ENCODE measurements around the gene CHSY1. TPM values are rescaled to one million over a fixed set of nuclear protein-coding genes. Genes with fewer than 3 reads are reported as not detected.

CHSY1 gene
- polyA plus RNA-seq, 3 donors: 2.7 to 19.0 (median 3.0) TPM

DNA sequence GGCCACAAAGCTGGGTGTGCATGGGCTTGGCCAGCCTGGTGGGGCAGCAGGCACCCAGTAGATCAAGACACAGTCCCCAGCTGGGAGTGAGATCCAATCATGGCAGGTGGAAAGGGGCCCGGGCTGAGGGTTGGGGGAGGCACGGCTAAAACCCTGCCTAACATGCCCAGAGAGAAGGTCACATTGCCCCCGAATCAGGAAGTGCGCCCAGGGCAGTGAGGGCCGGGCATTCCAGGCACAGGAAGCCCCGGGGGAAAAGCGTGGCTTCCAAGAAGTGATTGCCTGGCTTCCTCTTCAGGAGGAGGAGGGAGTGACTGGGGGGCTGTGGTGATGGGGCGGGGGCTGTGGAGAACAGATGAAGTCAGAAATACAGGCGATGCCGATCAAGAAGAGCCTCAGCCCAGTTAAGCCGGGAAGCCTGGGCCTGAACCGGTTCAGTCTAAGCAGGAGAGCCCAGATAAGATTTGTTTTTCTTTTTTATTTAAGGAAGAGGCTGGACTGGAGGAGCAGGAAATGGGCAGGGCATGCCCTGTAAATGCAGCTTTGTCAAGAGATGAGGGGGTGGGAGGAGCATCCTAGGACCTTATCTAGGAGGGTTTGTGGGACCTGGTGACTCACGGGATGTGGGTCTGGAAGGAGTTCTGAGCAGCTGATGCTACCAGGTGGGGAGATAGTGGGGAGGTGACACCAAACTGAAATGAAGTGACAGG is 83.9 kb downstream of the CHSY1 start:
- Histone ChIP-seq H3K27ac (ENCODE audit: low read depth in 1 of 2, low read length in 2 of 2) (peak overlapping the region; percentile 80 to 81), H3K4me3 (replicated peaks in 1 of 3; ENCODE audit: low read depth in 2 of 3, low read length in 3 of 3) (peak overlapping the region; percentile 2 to 65 (median 3)), H4K20me1 (ENCODE audit: insufficient read depth, low read length) (no peaks in the 10 kb centered on the region), H3K9ac (ENCODE audit: insufficient read depth, low read length, poor library complexity, severe bottlenecking) (peak overlapping the region; percentile 68), H3K36me3 (replicated peaks in 1 of 2; ENCODE audit: control insufficient read depth in 1 of 2, insufficient read depth in 2 of 2, low read length in 2 of 2) (no peaks in the 10 kb centered on the region), H3K4me1 (ENCODE audit: control insufficient read depth in 1 of 2, insufficient read depth in 2 of 2, low read length in 2 of 2) (peaks cover 26 to 42% of the 10 kb centered on the region in 2 donors), H3K27me3 (ENCODE audit: control insufficient read depth in 2 of 2, insufficient read depth in 2 of 2, low read length in 2 of 2) (no peaks in the 10 kb centered on the region), H3K9me3 (replicated peaks in 1 of 2; ENCODE audit: control insufficient read depth in 1 of 2, insufficient read depth in 1 of 2, low read length in 2 of 2) (peaks cover 10 to 22% of the 10 kb centered on the region in 2 donors), H2AFZ (ENCODE audit: insufficient read depth, low read depth, low read length, poor library complexity, severe bottlenecking) (peak overlapping the region; percentile 75), H3K79me2 (ENCODE audit: insufficient read depth, low read length) (peaks cover 3% of the 10 kb centered on the region), H3K4me2 (replicated peaks; ENCODE audit: extremely low read depth, low read length, poor library complexity, severe bottlenecking) (peak overlapping the region; percentile 66)
- peaks cover 0 to 2% (median 0%) of the 10 kb centered on the region in 3 donors for H3K27me3 Mint-ChIP-seq (ENCODE audit: low read depth in 3 of 3)
- peak; percentile 37 to 79 (median 53) for DNase-seq
- TF ChIP-seq, protein P1, sequence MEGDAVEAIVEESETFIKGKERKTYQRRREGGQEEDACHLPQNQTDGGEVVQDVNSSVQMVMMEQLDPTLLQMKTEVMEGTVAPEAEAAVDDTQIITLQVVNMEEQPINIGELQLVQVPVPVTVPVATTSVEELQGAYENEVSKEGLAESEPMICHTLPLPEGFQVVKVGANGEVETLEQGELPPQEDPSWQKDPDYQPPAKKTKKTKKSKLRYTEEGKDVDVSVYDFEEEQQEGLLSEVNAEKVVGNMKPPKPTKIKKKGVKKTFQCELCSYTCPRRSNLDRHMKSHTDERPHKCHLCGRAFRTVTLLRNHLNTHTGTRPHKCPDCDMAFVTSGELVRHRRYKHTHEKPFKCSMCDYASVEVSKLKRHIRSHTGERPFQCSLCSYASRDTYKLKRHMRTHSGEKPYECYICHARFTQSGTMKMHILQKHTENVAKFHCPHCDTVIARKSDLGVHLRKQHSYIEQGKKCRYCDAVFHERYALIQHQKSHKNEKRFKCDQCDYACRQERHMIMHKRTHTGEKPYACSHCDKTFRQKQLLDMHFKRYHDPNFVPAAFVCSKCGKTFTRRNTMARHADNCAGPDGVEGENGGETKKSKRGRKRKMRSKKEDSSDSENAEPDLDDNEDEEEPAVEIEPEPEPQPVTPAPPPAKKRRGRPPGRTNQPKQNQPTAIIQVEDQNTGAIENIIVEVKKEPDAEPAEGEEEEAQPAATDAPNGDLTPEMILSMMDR (IDR thresholded peaks at IDR 0.05): no peak
- H3K27ac Mint-ChIP-seq: peak overlapping the region; percentile 88 to 97 (median 96)
- H3K36me3 Mint-ChIP-seq: peaks cover 4 to 5% of the 10 kb centered on the region in 2 donors
- intact Hi-C loops (cut with micrococcal nuclease): no loop called here
- 0% methylated on average over 10 of the region's 13 CpGs for WGBS (ENCODE audit: insufficient coverage)
- H3K4me1 Mint-ChIP-seq: peaks cover 50% of the 10 kb centered on the region
- peaks cover 11 to 33% (median 30%) of the 10 kb centered on the region in 7 donors for H3K9me3 Mint-ChIP-seq
- peak overlapping the region; percentile 71 to 89 for H3K4me3 Mint-ChIP-seq

DNA sequence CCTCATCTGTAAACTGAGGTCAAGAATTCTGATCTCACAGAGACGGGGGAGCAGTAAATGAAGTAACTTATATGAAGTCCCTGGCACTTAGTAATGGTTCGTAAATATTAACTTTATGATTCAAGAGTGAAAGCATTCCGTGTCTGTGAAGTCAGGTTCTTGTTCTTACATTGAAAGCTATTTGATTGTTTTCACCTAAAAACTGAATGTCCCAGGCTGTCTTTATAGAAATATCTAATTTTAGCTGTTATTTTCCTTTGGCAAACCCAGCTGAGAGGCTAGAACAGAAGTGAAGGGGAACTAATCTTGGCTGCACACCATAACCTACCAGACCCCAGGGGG is 84.5 kb downstream of the CHSY1 start:
- peaks cover 0 to 2% (median 0%) of the 10 kb centered on the region in 3 donors for H3K27me3 Mint-ChIP-seq (ENCODE audit: low read depth in 3 of 3)
- intact Hi-C loops (cut with micrococcal nuclease): no loop called here
- peaks cover 26 to 42% of the 10 kb centered on the region in 2 donors for H3K4me1 ChIP-seq (ENCODE audit: control insufficient read depth in 1 of 2, insufficient read depth in 2 of 2, low read length in 2 of 2)
- DNase-seq: no peak
- H4K20me1 ChIP-seq (ENCODE audit: insufficient read depth, low read length): no peaks in the 10 kb centered on the region
- H3K36me3 Mint-ChIP-seq: peaks cover 4 to 5% of the 10 kb centered on the region in 2 donors
- H3K4me3 ChIP-seq (replicated peaks in 1 of 3; ENCODE audit: low read depth in 2 of 3, low read length in 3 of 3): peak overlapping the region in 2 of 3 experiments; percentile 3 to 65
- TF ChIP-seq, protein P1 (IDR thresholded peaks at IDR 0.05): no peak
- WGBS (ENCODE audit: insufficient coverage): no CpG with 5 or more reads among the region's 3 CpGs
- H3K27ac Mint-ChIP-seq: peak overlapping the region; percentile 88 to 97 (median 96)
- H3K36me3 ChIP-seq (replicated peaks in 1 of 2; ENCODE audit: control insufficient read depth in 1 of 2, insufficient read depth in 2 of 2, low read length in 2 of 2): no peaks in the 10 kb centered on the region
- H3K4me3 Mint-ChIP-seq: peak overlapping the region; percentile 71 to 89
- peak overlapping the region; percentile 75 for H2AFZ ChIP-seq (ENCODE audit: insufficient read depth, low read depth, low read length, poor library complexity, severe bottlenecking)
- peaks cover 10 to 22% of the 10 kb centered on the region in 2 donors for H3K9me3 ChIP-seq (replicated peaks in 1 of 2; ENCODE audit: control insufficient read depth in 1 of 2, insufficient read depth in 1 of 2, low read length in 2 of 2)
- H3K4me1 Mint-ChIP-seq: peaks cover 49% of the 10 kb centered on the region
- peak overlapping the region; percentile 80 to 81 for H3K27ac ChIP-seq (ENCODE audit: low read depth in 1 of 2, low read length in 2 of 2)
- no peaks in the 10 kb centered on the region for H3K27me3 ChIP-seq (ENCODE audit: control insufficient read depth in 2 of 2, insufficient read depth in 2 of 2, low read length in 2 of 2)
- H3K79me2 ChIP-seq (ENCODE audit: insufficient read depth, low read length): no peaks in the 10 kb centered on the region
- peak overlapping the region; percentile 68 for H3K9ac ChIP-seq (ENCODE audit: insufficient read depth, low read length, poor library complexity, severe bottlenecking)
- H3K4me2 ChIP-seq (replicated peaks; ENCODE audit: extremely low read depth, low read length, poor library complexity, severe bottlenecking): peak overlapping the region; percentile 66
- H3K9me3 Mint-ChIP-seq: peaks cover 11 to 33% (median 30%) of the 10 kb centered on the region in 7 donors

Data from CD14-positive monocyte (primary cell).